ENCODE measurements around the gene DCK.
"Not testable (repeated sequence)": the region's sequence is repeated elsewhere in the genome, so short reads cannot be mapped to it uniquely, and the experiment has no call there.

DCK gene

GRCh38 chr4:70993181-70994068 lies at the start of gene DCK:
DCK (plus strand) TSS chr4:70993649; CDS start chr4:70993836, 187 bp downstream.
- peak; percentile 86 for DNase-seq

GRCh38 chr4:70945046-70945445 lies 48.4 kb upstream of the DCK start:
- no peak for DNase-seq

- no peak for DNase-seq
Observed at GRCh38 chr4:70945452-70946055, 47.9 kb upstream of the DCK start.

- no peak for DNase-seq
Observed at GRCh38 chr4:70946939-70947338, 46.5 kb upstream of the DCK start.

- DNase-seq: no peak
Observed at GRCh38 chr4:70948665-70949260, 44.7 kb upstream of the DCK start.

- no peak for DNase-seq
Observed at GRCh38 chr4:70954032-70954431, 39.4 kb upstream of the DCK start.

- no peak for DNase-seq
Observed at GRCh38 chr4:70956549-70957210, 36.8 kb upstream of the DCK start.

- no peak for DNase-seq
Observed at GRCh38 chr4:70958681-70959080, 34.8 kb upstream of the DCK start.

- no peak for DNase-seq
Observed at GRCh38 chr4:70969076-70969475, 24.4 kb upstream of the DCK start.

GRCh38 chr4:70976252-70976651 lies 17.2 kb upstream of the DCK start:
- no peak for DNase-seq

- no peak for DNase-seq
Observed at GRCh38 chr4:70979445-70980008, 13.9 kb upstream of the DCK start.

- DNase-seq: no peak
Observed at GRCh38 chr4:70980196-70980595, 13.3 kb upstream of the DCK start.

- DNase-seq: no peak
Observed at GRCh38 chr4:70984106-70984505, 9.3 kb upstream of the DCK start.

- DNase-seq: peak; percentile 16
Observed at GRCh38 chr4:70984589-70984988, 8.9 kb upstream of the DCK start.

GRCh38 chr4:70991596-70991995 lies 1.9 kb upstream of the DCK start:
- no peak for DNase-seq

GRCh38 chr4:70992391-70992881 lies 1.0 kb upstream of the DCK start:
- DNase-seq: no peak

- no peak for DNase-seq
Observed at GRCh38 chr4:70994069-70994366, 569 bp downstream of the DCK start.

GRCh38 chr4:70994387-70995099 lies 1.1 kb downstream of the DCK start:
- DNase-seq: no peak

GRCh38 chr4:70996018-70996360 lies 2.5 kb downstream of the DCK start:
- no peak for DNase-seq

GRCh38 chr4:70997036-70997435 lies 3.6 kb downstream of the DCK start:
- no peak for DNase-seq

- no peak for DNase-seq
Observed at GRCh38 chr4:70997546-70997945, 4.1 kb downstream of the DCK start.

- not testable (repeated sequence) for DNase-seq
Observed at GRCh38 chr4:70999639-71000038, 6.2 kb downstream of the DCK start.

- DNase-seq: not testable (repeated sequence)
Observed at GRCh38 chr4:71001363-71001762, 7.9 kb downstream of the DCK start.
